IMR-90 (cell line): ENCODE measurements around the gene ZNF646. TPM values are rescaled to one million over a fixed set of nuclear protein-coding genes. Genes with fewer than 3 reads are reported as not detected.

Source experiments
- ATAC-seq: fragments of 200-7000 bp; cut with Tn5 transposase; 2 replicates; pipeline ENCODE4 v1.9.1; 2020; ENCODE audit warnings: low read depth, mild to moderate bottlenecking, moderate library complexity
- BruUV-seq: library from RNA; stranded (reverse); fragments of 400-500 nt; replicated peaks from 2 replicates; lab custom pipeline; 2021; lab: Mats Ljungman, UMichigan
- CTCF ChIA-PET: fragments of 300-600 bp; formaldehyde crosslinking; extraction: SDS; loops from one replicate; lab custom pipeline; 2021; ENCODE audit warnings: antibody characterized with exemption; lab: Yijun Ruan, JAX
- POLR2A ChIA-PET: fragments of 300-600 bp; sonication (Branson Sonifier 250); formaldehyde crosslinking; loops from one replicate; lab custom pipeline; 2022; ENCODE audit warnings: antibody characterized with exemption; ENCODE audit not compliant: unreplicated experiment; lab: Charles Lee
- DNase-seq: peaks from one replicate; pipeline ENCODE4 v3.0.0; 2013
- H2AFZ ChIP-seq: replicated peaks from 2 replicates; pipeline ENCODE3; 2013; ENCODE audit warnings: low read length, mild to moderate bottlenecking; ENCODE audit not compliant: poor library complexity
- H2AK5ac ChIP-seq: 2 replicates; pipeline ENCODE4 v1.6.1; 2013; ENCODE audit warnings: low read depth, low read length, inconsistent platforms
- H2AK9ac ChIP-seq: replicated peaks from 2 replicates; pipeline ENCODE3; 2013; ENCODE audit warnings: mild to moderate bottlenecking, low read depth, low read length, moderate library complexity; ENCODE audit not compliant: poor library complexity
- H2BK120ac ChIP-seq: 2 replicates; pipeline ENCODE4 v1.6.1; 2013; ENCODE audit warnings: low read depth, low read length, inconsistent platforms
- H2BK15ac ChIP-seq: 3 replicates; pipeline ENCODE4 v1.6.1; 2013; ENCODE audit warnings: low read depth, low read length, inconsistent platforms
- H2BK20ac ChIP-seq: 2 replicates; pipeline ENCODE4 v1.6.1; 2013; ENCODE audit warnings: low read depth, mild to moderate bottlenecking, inconsistent platforms, low read length, moderate library complexity
- H2BK5ac ChIP-seq: 2 replicates; pipeline ENCODE4 v1.6.1; 2013; ENCODE audit warnings: mild to moderate bottlenecking, low read depth, low read length, inconsistent platforms; ENCODE audit not compliant: poor library complexity, severe bottlenecking
- H3K14ac ChIP-seq: replicated peaks from 2 replicates; pipeline ENCODE4 v1.6.1; 2013; ENCODE audit warnings: low read depth, low read length, inconsistent platforms
- H3K18ac ChIP-seq: 2 replicates; pipeline ENCODE4 v1.6.1; 2013; ENCODE audit warnings: low read depth, low read length, control low read depth
- H3K23ac ChIP-seq: 2 replicates; pipeline ENCODE4 v1.6.1; 2013; ENCODE audit warnings: low read depth, low read length, inconsistent platforms
- H3K27ac ChIP-seq: 2 replicates; pipeline ENCODE4 v1.5.1; 2013; ENCODE audit warnings: mild to moderate bottlenecking, control low read depth, low read length; ENCODE audit not compliant: insufficient read depth
- H3K27me3 ChIP-seq: 2 replicates; pipeline ENCODE4 v1.6.1; 2013; ENCODE audit warnings: low read length; ENCODE audit not compliant: control insufficient read depth, insufficient read depth
- H3K36me3 ChIP-seq: 2 replicates; pipeline ENCODE4 v1.6.1; 2013; ENCODE audit warnings: low read length, mixed read lengths; ENCODE audit not compliant: control insufficient read depth, insufficient read depth
- H3K4ac ChIP-seq: 2 replicates; pipeline ENCODE4 v1.6.1; 2013; ENCODE audit warnings: low read depth, low read length, inconsistent platforms
- H3K4me1 ChIP-seq: 2 replicates; pipeline ENCODE4 v1.6.1; 2013; ENCODE audit warnings: low read length, mixed read lengths; ENCODE audit not compliant: control insufficient read depth, insufficient read depth
- H3K4me2 ChIP-seq: 2 replicates; pipeline ENCODE4 v1.6.1; 2013; ENCODE audit warnings: low read depth, mild to moderate bottlenecking, control low read depth, low read length, moderate library complexity
- H3K4me3 ChIP-seq: 2 replicates; pipeline ENCODE4 v1.5.1; 2013; ENCODE audit warnings: low read depth, mild to moderate bottlenecking, control low read depth, low read length, moderate library complexity; ENCODE audit not compliant: insufficient read depth
- H3K56ac ChIP-seq: 2 replicates; pipeline ENCODE4 v1.6.1; 2013; ENCODE audit warnings: low read length, inconsistent platforms; ENCODE audit not compliant: insufficient read depth; ENCODE audit errors: extremely low read depth
- H3K79me1 ChIP-seq, 2 experiments: 2 replicates each; pipeline ENCODE4 v1.6.1; 2013; ENCODE audit warnings: low read length in 2 of 2, inconsistent platforms in 1 of 2, low read depth in 1 of 2
- H3K9ac ChIP-seq: 2 replicates; pipeline ENCODE4 v1.6.1; 2013; ENCODE audit warnings: low read depth, low read length, control low read depth
- H3K9me1 ChIP-seq: 2 replicates; pipeline ENCODE4 v1.6.1; 2013; ENCODE audit warnings: low read length, inconsistent platforms; ENCODE audit not compliant: insufficient read depth
- H3K9me3 ChIP-seq: 2 replicates; pipeline ENCODE4 v1.6.1; 2013; ENCODE audit warnings: low read length; ENCODE audit not compliant: control insufficient read depth, insufficient read depth
- H4K20me1 ChIP-seq: 2 replicates; pipeline ENCODE4 v1.6.1; 2013; ENCODE audit warnings: low read length, inconsistent platforms; ENCODE audit not compliant: insufficient read depth
- H4K5ac ChIP-seq: 2 replicates; pipeline ENCODE4 v1.6.1; 2013; ENCODE audit warnings: mild to moderate bottlenecking, low read depth, low read length, control low read depth
- H4K8ac ChIP-seq, 2 experiments: 2 replicates each; pipeline ENCODE4 v1.6.1; 2013; ENCODE audit warnings: low read depth in 2 of 2, low read length in 2 of 2, control low read depth in 1 of 2, inconsistent platforms in 1 of 2
- H4K91ac ChIP-seq: 2 replicates; pipeline ENCODE4 v1.6.1; 2013; ENCODE audit warnings: low read depth, low read length, inconsistent platforms; ENCODE audit not compliant: insufficient read depth
- BHLHE40 ChIP-seq: fragments of 150-350 bp; IDR thresholded peaks from 2 replicates; pipeline ENCODE4 v1.6.1; 2016; ENCODE audit warnings: mild to moderate bottlenecking, low read depth, low read length
- CEBPB ChIP-seq: IDR thresholded peaks from 2 replicates; pipeline ENCODE4 v1.6.1; 2012; ENCODE audit warnings: low read depth, low read length, improper control_type of control experiment
- FOS ChIP-seq: fragments of 150-350 bp; IDR thresholded peaks from 2 replicates; pipeline ENCODE4 v1.6.1; 2016; ENCODE audit warnings: low read depth, low read length
- MAFK ChIP-seq: IDR thresholded peaks from 2 replicates; pipeline ENCODE4 v1.6.1; 2012; ENCODE audit warnings: low read depth, low read length, improper control_type of control experiment
- MAZ ChIP-seq: IDR thresholded peaks from 2 replicates; pipeline ENCODE4 v1.6.1; 2012; ENCODE audit warnings: low read depth, mild to moderate bottlenecking, low read length, improper control_type of control experiment, moderate library complexity, borderline replicate concordance
- MXI1 ChIP-seq: IDR thresholded peaks from 2 replicates; pipeline ENCODE4 v1.6.1; 2012; ENCODE audit warnings: low read depth, mild to moderate bottlenecking, low read length, moderate library complexity, borderline replicate concordance
- RAD21 ChIP-seq: IDR thresholded peaks from 2 replicates; pipeline ENCODE4 v1.6.1; 2012; ENCODE audit warnings: low read length, improper control_type of control experiment
- RCOR1 ChIP-seq: IDR thresholded peaks from 2 replicates; pipeline ENCODE4 v1.6.1; 2012; ENCODE audit warnings: mild to moderate bottlenecking, low read length, improper control_type of control experiment; ENCODE audit not compliant: insufficient replicate concordance
- RFX5 ChIP-seq: IDR thresholded peaks from 2 replicates; pipeline ENCODE4 v1.8.0; 2012; ENCODE audit warnings: low read depth, mild to moderate bottlenecking, low read length, moderate library complexity
- SMC3 ChIP-seq: fragments of 150-350 bp; IDR thresholded peaks from 2 replicates; pipeline ENCODE4 v1.6.1; 2016; ENCODE audit warnings: low read depth, mild to moderate bottlenecking, antibody characterized with exemption, low read length, moderate library complexity
- WGBS, 2 experiments: methylation state at CpG; one replicate each; pipeline versions ENCODE4 v1.1.5 to v1.1.7; 2013; ENCODE audit warnings: missing lambda C conversion rate in 2 of 2; ENCODE audit not compliant: insufficient read length in 1 of 2; ENCODE audit errors: extremely low coverage in 2 of 2; 5-methylcytosine and 5-hydroxymethylcytosine counted together
- dilution Hi-C: fragments of 300-500 bp; cut with HindIII; formaldehyde crosslinking; loops from one replicate; pipeline ENCODE4 v1.14.3; 2018; ENCODE audit warnings: low sequenced_read_pairs; ENCODE audit not compliant: unreplicated experiment
- in situ Hi-C: fragments of 300-500 bp; cut with MboI; formaldehyde crosslinking; loops from 3 replicates; pipeline ENCODE4 v1.14.3; 2019; ENCODE audit warnings: low sequenced_read_pairs, inconsistent platforms, mixed read lengths
- intact Hi-C: fragments of 100-400 bp; cut with micrococcal nuclease; formaldehyde crosslinking; loops from 2 replicates; pipeline ENCODE4 v1.10.0; 2022
- polyA plus RNA-seq, 3 experiments: library from polyadenylated mRNA; depleted of rRNA; stranded (reverse); fragments of >200 nt; gene quantifications; 2 replicates each; pipeline ENCODE4 v1.2.3, GENCODE V29; 2012; ENCODE audit warnings: low replicate concordance in 1 of 3
- total RNA-seq: library from RNA; depleted of rRNA; stranded (reverse); fragments of >200 nt; gene quantifications from 2 replicates; pipeline ENCODE4 v1.2.3, GENCODE V29; 2012
- TF ChIP-seq, protein P1 (sequence below): fragments of 150-350 bp; IDR thresholded peaks from 2 replicates; pipeline ENCODE4 v1.6.1; 2017; ENCODE audit warnings: mild to moderate bottlenecking, antibody characterized with exemption, low read length, low read depth
- TF ChIP-seq, protein P2 (sequence below): fragments of 150-350 bp; IDR thresholded peaks from 2 replicates; pipeline ENCODE4 v1.6.1; 2016; ENCODE audit warnings: low read depth, mild to moderate bottlenecking, low read length, moderate library complexity, borderline replicate concordance

The ZNF646 gene
- total and polyA plus RNA-seq, 2 of the 4 experiments (the other 2 are of a cell fraction) = 4.9 to 6.8 TPM

DNA sequence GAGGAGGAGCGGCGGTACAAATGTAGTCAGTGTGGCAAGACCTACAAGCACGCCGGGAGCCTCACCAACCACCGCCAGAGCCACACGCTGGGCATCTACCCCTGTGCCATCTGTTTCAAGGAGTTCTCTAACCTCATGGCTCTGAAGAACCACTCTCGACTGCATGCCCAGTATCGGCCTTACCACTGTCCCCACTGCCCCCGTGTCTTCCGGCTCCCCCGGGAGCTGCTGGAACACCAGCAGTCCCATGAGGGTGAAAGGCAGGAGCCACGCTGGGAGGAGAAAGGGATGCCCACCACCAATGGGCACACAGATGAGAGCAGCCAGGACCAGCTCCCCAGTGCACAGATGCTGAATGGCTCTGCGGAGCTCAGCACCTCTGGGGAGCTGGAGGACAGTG is 2.8 kb downstream of the ZNF646 start:
- H3K14ac ChIP-seq = no peak overlapping the region
- H2AFZ ChIP-seq = no peak overlapping the region
- no peak overlapping the region for H3K4me3 ChIP-seq
- no peak for DNase-seq
- no peak overlapping the region for H3K9ac ChIP-seq
- H4K8ac ChIP-seq = no peak overlapping the region
- no peak overlapping the region for H3K18ac ChIP-seq
- H3K36me3 ChIP-seq = peaks cover 56% of the 10 kb centered on the region
- H3K4ac ChIP-seq = no peak overlapping the region
- H4K5ac ChIP-seq = no peak overlapping the region
- TF ChIP-seq CEBPB (no peak), SMC3 (no peak), FOS (no peak), RAD21 (no peak), BHLHE40 (no peak), MAFK (no peak), MXI1 (no peak), RFX5 (no peak), MAZ (no peak), RCOR1 (no peak)
- TF ChIP-seq, protein P1, sequence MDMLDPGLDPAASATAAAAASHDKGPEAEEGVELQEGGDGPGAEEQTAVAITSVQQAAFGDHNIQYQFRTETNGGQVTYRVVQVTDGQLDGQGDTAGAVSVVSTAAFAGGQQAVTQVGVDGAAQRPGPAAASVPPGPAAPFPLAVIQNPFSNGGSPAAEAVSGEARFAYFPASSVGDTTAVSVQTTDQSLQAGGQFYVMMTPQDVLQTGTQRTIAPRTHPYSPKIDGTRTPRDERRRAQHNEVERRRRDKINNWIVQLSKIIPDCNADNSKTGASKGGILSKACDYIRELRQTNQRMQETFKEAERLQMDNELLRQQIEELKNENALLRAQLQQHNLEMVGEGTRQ = no peak
- TF ChIP-seq, protein P2, sequence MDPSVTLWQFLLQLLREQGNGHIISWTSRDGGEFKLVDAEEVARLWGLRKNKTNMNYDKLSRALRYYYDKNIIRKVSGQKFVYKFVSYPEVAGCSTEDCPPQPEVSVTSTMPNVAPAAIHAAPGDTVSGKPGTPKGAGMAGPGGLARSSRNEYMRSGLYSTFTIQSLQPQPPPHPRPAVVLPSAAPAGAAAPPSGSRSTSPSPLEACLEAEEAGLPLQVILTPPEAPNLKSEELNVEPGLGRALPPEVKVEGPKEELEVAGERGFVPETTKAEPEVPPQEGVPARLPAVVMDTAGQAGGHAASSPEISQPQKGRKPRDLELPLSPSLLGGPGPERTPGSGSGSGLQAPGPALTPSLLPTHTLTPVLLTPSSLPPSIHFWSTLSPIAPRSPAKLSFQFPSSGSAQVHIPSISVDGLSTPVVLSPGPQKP = no peak
- H3K9me1 ChIP-seq = no peaks in the 10 kb centered on the region
- intact Hi-C loops = loop anchor here (10.0 kb wide), 1 partner anchor 122 kb away; the partner anchor contains the start of gene SETD1A
- H2BK5ac ChIP-seq = no peak overlapping the region
- no peaks in the 10 kb centered on the region for H3K27me3 ChIP-seq
- no peak overlapping the region for H4K91ac ChIP-seq
- no peak overlapping the region for H2AK9ac ChIP-seq
- H2BK15ac ChIP-seq = no peak overlapping the region
- no peaks in the 10 kb centered on the region for H3K9me3 ChIP-seq
- peaks cover 10% of the 10 kb centered on the region; the same call in 1 of the 2 replicates for H4K20me1 ChIP-seq
- POLR2A ChIA-PET = no interaction called here
- WGBS, 2 experiments = 100% methylated on average over 7 of the region's 13 CpGs; no CpG with 5 or more reads in 1 of the 2 experiments
- no peak overlapping the region for H2BK20ac ChIP-seq
- dilution Hi-C loops = no loop called here
- H2AK5ac ChIP-seq = no peak overlapping the region
- peaks cover 15 to 65% of the 10 kb centered on the region in 2 experiments for H3K79me1 ChIP-seq
- no peak for ATAC-seq
- H3K4me1 ChIP-seq = 0 out of 2 replicates have a peak, but pooled peaks cover under 1% of the 10 kb centered on the region
- H3K27ac ChIP-seq = no peak overlapping the region
- H3K4me2 ChIP-seq = no peak overlapping the region
- no peak overlapping the region for H3K23ac ChIP-seq
- in situ Hi-C loops = loop anchor here (10.0 kb wide), 1 partner anchor 388 kb away; no protein-coding TSS in a partner anchor
- BruUV-seq = no TSS peak
- no peak overlapping the region for H2BK120ac ChIP-seq
- CTCF ChIA-PET = interaction anchor here (0.6 kb wide), 1 partner anchor 25 kb away, joined by 4 read pairs; no protein-coding TSS in a partner anchor
- no peak overlapping the region for H3K56ac ChIP-seq
